K562 (cell line): ENCODE data around the gene SLC1A4. TPM values are rescaled to one million over a fixed set of nuclear protein-coding genes. Genes with fewer than 3 reads are reported as not detected.

Source experiments
- EP400 ChIP-seq: fragments of 450-650 bp; IDR thresholded peaks from 2 replicates; pipeline ENCODE4 v1.6.1; 2017; ENCODE audit warnings: antibody characterized with exemption, mild to moderate bottlenecking, moderate library complexity
- ESRRA ChIP-seq: fragments of 450-650 bp; IDR thresholded peaks from 2 replicates; pipeline ENCODE4 v1.6.1; 2014; ENCODE audit warnings: low read depth, mild to moderate bottlenecking, moderate library complexity, borderline replicate concordance
- NFIX ChIP-seq: fragments of 250-450 bp; sonication (Bioruptor Pico); IDR thresholded peaks from 2 replicates; pipeline ENCODE4 v1.4.0; 2020; ENCODE audit warnings: low read depth, mild to moderate bottlenecking, moderate library complexity
- PHF8 ChIP-seq: fragments of 200-600 bp; sonication (generic); IDR thresholded peaks from 2 replicates; pipeline ENCODE4 v1.6.1; 2012; ENCODE audit warnings: mixed run types, mild to moderate bottlenecking, inconsistent platforms, low read length, moderate library complexity, borderline replicate concordance
- PTRF ChIP-seq: fragments of 450-650 bp; IDR thresholded peaks from 2 replicates; pipeline ENCODE4 v1.6.1; 2016; ENCODE audit warnings: mild to moderate bottlenecking, missing genetic modification characterization, missing compliant biosample characterization
- ZNF24 ChIP-seq: fragments of 450-650 bp; IDR thresholded peaks from 2 replicates; pipeline ENCODE4 v1.6.1; 2016
- polyA plus RNA-seq, 8 experiments: library from polyadenylated mRNA; depleted of rRNA in 4 of 8; stranded (reverse) in 5 of 8; unstranded in 3 of 8; fragments of >200 nt; fragmentation: Nextera tagmentation in 2 of 8; fragmentation: Illumina TruSeq in 1 of 8; extraction: Ambion mirVana in 2 of 8; extraction: Trizol in 1 of 8; gene quantifications; 2 replicates each; pipeline versions ENCODE4 v1.2.1 to v1.2.3, GENCODE V29; 2011 to 2014; ENCODE audit warnings: inconsistent platforms in 1 of 8, missing spikeins in 1 of 8
- total RNA-seq, 7 experiments: library from RNA; depleted of rRNA in 6 of 7; stranded (reverse); fragments of >200 nt in 6 of 7; fragmentation: Illumina TruSeq in 2 of 7; extraction: Trizol in 2 of 7; gene quantifications; 2 replicates each; pipeline versions ENCODE4 v1.2.1 to v1.2.3, GENCODE V29; 2011 to 2021; ENCODE audit warnings: low replicate concordance in 1 of 7
- TF ChIP-seq, protein P1 (sequence below): fragments of 250-450 bp; sonication (Bioruptor Pico); IDR thresholded peaks from 2 replicates; pipeline ENCODE4 v1.4.0; 2020
- TF ChIP-seq, protein P2 (sequence below): sonication (generic); formaldehyde crosslinking; IDR thresholded peaks from 2 replicates; pipeline ENCODE4 v1.8.0; 2022; ENCODE audit warnings: missing genetic modification reagents, mild to moderate bottlenecking, moderate library complexity, borderline replicate concordance

SLC1A4 gene
- total and polyA plus RNA-seq, 9 of the 15 experiments (the other 6 are each of a cell fraction or from before 2014, with no cell fraction given): 4.4 to 24.0 (median 10.9) TPM

GRCh38 chr2:65040400-65041261 lies 51.4 kb downstream of the SLC1A4 start (continued):
- TF ChIP-seq, protein P1, sequence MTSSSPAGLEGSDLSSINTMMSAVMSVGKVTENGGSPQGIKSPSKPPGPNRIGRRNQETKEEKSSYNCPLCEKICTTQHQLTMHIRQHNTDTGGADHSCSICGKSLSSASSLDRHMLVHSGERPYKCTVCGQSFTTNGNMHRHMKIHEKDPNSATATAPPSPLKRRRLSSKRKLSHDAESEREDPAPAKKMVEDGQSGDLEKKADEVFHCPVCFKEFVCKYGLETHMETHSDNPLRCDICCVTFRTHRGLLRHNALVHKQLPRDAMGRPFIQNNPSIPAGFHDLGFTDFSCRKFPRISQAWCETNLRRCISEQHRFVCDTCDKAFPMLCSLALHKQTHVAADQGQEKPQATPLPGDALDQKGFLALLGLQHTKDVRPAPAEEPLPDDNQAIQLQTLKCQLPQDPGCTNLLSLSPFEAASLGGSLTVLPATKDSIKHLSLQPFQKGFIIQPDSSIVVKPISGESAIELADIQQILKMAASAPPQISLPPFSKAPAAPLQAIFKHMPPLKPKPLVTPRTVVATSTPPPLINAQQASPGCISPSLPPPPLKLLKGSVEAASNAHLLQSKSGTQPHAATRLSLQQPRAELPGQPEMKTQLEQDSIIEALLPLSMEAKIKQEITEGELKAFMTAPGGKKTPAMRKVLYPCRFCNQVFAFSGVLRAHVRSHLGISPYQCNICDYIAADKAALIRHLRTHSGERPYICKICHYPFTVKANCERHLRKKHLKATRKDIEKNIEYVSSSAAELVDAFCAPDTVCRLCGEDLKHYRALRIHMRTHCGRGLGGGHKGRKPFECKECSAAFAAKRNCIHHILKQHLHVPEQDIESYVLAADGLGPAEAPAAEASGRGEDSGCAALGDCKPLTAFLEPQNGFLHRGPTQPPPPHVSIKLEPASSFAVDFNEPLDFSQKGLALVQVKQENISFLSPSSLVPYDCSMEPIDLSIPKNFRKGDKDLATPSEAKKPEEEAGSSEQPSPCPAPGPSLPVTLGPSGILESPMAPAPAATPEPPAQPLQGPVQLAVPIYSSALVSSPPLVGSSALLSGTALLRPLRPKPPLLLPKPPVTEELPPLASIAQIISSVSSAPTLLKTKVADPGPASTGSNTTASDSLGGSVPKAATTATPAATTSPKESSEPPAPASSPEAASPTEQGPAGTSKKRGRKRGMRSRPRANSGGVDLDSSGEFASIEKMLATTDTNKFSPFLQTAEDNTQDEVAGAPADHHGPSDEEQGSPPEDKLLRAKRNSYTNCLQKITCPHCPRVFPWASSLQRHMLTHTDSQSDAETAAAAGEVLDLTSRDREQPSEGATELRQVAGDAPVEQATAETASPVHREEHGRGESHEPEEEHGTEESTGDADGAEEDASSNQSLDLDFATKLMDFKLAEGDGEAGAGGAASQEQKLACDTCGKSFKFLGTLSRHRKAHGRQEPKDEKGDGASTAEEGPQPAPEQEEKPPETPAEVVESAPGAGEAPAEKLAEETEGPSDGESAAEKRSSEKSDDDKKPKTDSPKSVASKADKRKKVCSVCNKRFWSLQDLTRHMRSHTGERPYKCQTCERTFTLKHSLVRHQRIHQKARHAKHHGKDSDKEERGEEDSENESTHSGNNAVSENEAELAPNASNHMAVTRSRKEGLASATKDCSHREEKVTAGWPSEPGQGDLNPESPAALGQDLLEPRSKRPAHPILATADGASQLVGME (CRISPR knock-in tag): no peak
- peak; percentile 55; the same call in 1 of the 2 replicates for TF ChIP-seq ESRRA
- TF ChIP-seq PHF8: no peak
- 0 out of 2 replicates have a peak, but pooled peaks have one; percentile 24 for TF ChIP-seq EP400
- TF ChIP-seq ZNF24: no peak
- no peak for TF ChIP-seq NFIX
- TF ChIP-seq, protein P2, sequence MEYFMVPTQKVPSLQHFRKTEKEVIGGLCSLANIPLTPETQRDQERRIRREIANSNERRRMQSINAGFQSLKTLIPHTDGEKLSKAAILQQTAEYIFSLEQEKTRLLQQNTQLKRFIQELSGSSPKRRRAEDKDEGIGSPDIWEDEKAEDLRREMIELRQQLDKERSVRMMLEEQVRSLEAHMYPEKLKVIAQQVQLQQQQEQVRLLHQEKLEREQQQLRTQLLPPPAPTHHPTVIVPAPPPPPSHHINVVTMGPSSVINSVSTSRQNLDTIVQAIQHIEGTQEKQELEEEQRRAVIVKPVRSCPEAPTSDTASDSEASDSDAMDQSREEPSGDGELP: peak; percentile 28; the same call in 1 of the 2 replicates
- no peak for TF ChIP-seq PTRF (tag)
